ENCODE data around the gene GOPC. TPM values are rescaled to one million over a fixed set of nuclear protein-coding genes. Genes with fewer than 3 reads are reported as not detected.

The GOPC gene
- total and polyA plus RNA-seq, 3 donors from 2014 or later, result 26.6 to 29.9 (median 28.8) TPM

DNA sequence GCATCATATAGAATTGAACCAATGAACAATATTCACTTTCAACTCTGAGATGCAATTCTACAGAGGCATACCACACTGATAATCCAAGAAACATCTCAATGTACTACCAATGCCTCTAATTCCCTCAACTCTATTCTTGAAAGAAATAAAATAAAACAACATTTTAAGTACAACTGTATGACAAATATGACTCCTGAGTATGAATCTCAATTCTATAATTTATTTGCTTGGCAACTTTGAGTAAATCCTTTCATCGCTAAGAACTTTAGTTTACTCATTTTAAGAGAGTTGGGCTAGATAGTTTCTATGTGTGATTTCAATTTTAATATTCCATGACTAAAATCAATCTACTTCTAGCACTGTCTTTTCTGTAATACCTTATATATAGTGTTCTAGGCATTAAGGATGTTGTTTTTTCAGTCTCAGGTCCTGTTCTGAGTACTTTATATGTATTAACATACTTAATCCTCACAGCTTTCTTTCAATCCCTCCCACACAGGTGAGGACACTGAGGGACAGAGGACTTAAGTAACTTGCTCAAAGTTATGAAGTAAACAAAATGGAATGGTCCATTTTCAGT lies 33.4 kb downstream of the GOPC start:
- no peaks in the 10 kb centered on the region for H3K4me1 ChIP-seq
- no peak overlapping the region for H3K27ac ChIP-seq
- intact Hi-C loops (cut with DNase I; ENCODE audit: low total_unique reads), result no loop called here
- WGBS, 2 donors, result 0% methylated on average over 1 of the region's 1 CpG
- no peak overlapping the region for H3K4me3 ChIP-seq
- DNase-seq, result no peak
- H3K27me3 ChIP-seq, result no peaks in the 10 kb centered on the region
- H3K36me3 ChIP-seq (ENCODE audit: low read depth, missing control alignments), result no peaks in the 10 kb centered on the region
- TF ChIP-seq, protein P1, sequence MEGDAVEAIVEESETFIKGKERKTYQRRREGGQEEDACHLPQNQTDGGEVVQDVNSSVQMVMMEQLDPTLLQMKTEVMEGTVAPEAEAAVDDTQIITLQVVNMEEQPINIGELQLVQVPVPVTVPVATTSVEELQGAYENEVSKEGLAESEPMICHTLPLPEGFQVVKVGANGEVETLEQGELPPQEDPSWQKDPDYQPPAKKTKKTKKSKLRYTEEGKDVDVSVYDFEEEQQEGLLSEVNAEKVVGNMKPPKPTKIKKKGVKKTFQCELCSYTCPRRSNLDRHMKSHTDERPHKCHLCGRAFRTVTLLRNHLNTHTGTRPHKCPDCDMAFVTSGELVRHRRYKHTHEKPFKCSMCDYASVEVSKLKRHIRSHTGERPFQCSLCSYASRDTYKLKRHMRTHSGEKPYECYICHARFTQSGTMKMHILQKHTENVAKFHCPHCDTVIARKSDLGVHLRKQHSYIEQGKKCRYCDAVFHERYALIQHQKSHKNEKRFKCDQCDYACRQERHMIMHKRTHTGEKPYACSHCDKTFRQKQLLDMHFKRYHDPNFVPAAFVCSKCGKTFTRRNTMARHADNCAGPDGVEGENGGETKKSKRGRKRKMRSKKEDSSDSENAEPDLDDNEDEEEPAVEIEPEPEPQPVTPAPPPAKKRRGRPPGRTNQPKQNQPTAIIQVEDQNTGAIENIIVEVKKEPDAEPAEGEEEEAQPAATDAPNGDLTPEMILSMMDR (IDR thresholded peaks at IDR 0.05), result no peak
- TF ChIP-seq POLR2A (IDR thresholded peaks at IDR 0.05), result no peak
- no peaks in the 10 kb centered on the region for H3K9me3 ChIP-seq

DNA sequence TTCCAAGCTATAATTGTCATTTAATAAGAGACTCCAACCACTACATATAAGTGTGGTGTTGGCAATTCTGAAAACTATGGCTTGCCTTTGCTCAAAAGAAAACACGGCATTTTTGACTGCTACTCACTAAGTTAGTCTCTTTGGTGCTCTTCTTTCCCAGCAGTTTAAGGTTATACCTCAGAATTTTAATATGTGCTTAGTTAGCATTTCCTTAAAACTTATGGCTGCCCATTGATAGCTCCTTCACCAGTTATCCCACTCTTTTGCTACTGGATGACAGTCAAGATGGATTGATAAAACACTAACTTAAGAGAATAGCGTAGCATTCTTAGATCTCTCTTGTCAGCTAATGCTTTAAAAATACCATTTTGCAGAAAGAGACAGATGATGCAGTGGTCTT lies 34.1 kb downstream of the GOPC start:
- WGBS, 2 donors, result 95 to 98% methylated on average over 2 of the region's 2 CpGs
- Histone ChIP-seq H3K4me3 (no peak overlapping the region), H3K27ac (no peak overlapping the region), H3K27me3 (no peaks in the 10 kb centered on the region), H3K36me3 (ENCODE audit: low read depth, missing control alignments) (no peaks in the 10 kb centered on the region), H3K4me1 (no peaks in the 10 kb centered on the region), H3K9me3 (no peaks in the 10 kb centered on the region)
- no peak for TF ChIP-seq POLR2A (IDR thresholded peaks at IDR 0.05)
- TF ChIP-seq, protein P1 (IDR thresholded peaks at IDR 0.05), result no peak
- DNase-seq, result no peak
- intact Hi-C loops (cut with DNase I; ENCODE audit: low total_unique reads), result no loop called here

DNA sequence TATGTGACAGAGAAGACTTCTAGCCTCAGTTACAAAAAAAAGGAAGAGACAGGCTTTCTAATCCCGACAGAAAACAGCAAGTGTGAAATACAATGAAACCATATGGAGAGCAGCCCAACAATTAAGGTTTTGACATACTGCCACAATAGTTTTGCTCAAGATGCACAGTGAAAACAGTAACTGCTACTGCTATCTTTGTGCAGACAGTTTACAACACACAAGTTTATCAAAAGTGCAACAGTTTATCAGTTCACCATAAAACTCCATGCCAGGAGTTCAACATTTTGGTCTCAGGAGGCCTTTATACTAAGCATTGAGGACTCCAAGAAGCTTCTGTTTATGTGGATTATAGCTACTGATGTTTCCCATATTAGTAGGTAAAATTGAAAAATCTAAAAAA lies 37.6 kb downstream of the GOPC start:
- Histone ChIP-seq H3K27me3 (no peaks in the 10 kb centered on the region), H3K36me3 (ENCODE audit: low read depth, missing control alignments) (no peaks in the 10 kb centered on the region), H3K27ac (no peak overlapping the region), H3K9me3 (no peaks in the 10 kb centered on the region), H3K4me1 (no peaks in the 10 kb centered on the region), H3K4me3 (no peak overlapping the region)
- intact Hi-C loops (cut with DNase I; ENCODE audit: low total_unique reads), result no loop called here
- WGBS, 2 donors, result 65 to 74% methylated on average over 1 of the region's 1 CpG
- TF ChIP-seq, protein P1 (IDR thresholded peaks at IDR 0.05), result no peak
- TF ChIP-seq POLR2A (IDR thresholded peaks at IDR 0.05), result no peak
- no peak for DNase-seq

DNA sequence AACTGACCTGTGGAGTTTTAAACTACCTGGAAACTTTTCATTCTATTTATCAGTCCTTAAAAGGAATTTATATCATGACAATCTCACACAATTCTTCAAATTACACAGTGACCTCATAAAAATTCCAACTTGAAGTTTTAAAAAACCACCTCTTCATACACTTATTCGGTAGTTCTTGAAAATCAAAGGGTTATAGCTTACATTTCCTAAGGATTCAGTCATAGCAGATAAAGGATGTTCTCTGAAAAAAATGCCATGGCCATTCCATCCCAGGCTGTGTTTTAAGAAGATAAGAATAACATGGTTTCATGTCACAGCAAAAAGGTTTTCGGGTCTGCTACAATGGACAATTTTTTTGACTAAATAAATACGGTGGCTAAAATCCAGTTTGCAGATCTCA lies 41.2 kb downstream of the GOPC start:
- DNase-seq, result no peak
- Histone ChIP-seq H3K4me3 (no peak overlapping the region), H3K27ac (no peak overlapping the region), H3K4me1 (no peaks in the 10 kb centered on the region), H3K36me3 (ENCODE audit: low read depth, missing control alignments) (no peaks in the 10 kb centered on the region), H3K27me3 (no peaks in the 10 kb centered on the region), H3K9me3 (no peaks in the 10 kb centered on the region)
- intact Hi-C loops (cut with DNase I; ENCODE audit: low total_unique reads), result no loop called here
- WGBS, 2 donors, result 87 to 88% methylated on average over 3 of the region's 3 CpGs
- TF ChIP-seq, protein P1 (IDR thresholded peaks at IDR 0.05), result no peak
- no peak for TF ChIP-seq POLR2A (IDR thresholded peaks at IDR 0.05)

DNA sequence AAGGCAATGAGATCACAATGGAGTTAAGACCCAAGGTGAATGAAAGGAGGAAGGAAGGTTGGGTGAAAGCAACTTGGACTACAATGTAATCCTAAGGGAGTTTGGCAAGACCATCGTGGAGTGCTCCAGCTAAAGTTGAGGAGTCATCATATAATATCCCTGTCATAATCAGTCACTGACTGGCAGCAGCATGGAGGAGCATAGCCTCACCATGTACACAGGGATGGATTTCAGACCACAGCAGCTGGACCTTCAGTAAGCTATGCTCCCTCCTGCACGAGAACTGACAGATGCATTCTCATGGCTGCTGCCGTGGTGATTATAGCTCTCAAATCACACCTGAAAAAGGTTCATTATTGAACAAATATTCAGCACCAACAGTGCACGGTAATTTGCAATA lies 43.0 kb downstream of the GOPC start:
- TF ChIP-seq POLR2A (IDR thresholded peaks at IDR 0.05), result no peak
- TF ChIP-seq, protein P1 (IDR thresholded peaks at IDR 0.05), result no peak
- no peaks in the 10 kb centered on the region for H3K4me1 ChIP-seq
- no peak for DNase-seq
- H3K9me3 ChIP-seq, result no peaks in the 10 kb centered on the region
- H3K27ac ChIP-seq, result no peak overlapping the region
- no peaks in the 10 kb centered on the region for H3K36me3 ChIP-seq (ENCODE audit: low read depth, missing control alignments)
- no peak overlapping the region for H3K4me3 ChIP-seq
- no peaks in the 10 kb centered on the region for H3K27me3 ChIP-seq
- 80 to 88% methylated on average over 4 of the region's 4 CpGs for WGBS, 2 donors
- intact Hi-C loops (cut with DNase I; ENCODE audit: low total_unique reads), result loop anchor here (10.0 kb wide), 1 partner anchor 104 kb away; no protein-coding TSS in a partner anchor
